Activated CD4-positive, alpha-beta T cell treated with anti-CD3 and anti-CD28 coated beads, Interleukin-2, amount 10 ng/mL, durations not matched to agents 24 days and 14 days (primary cell): ENCODE measurements around the gene RETREG1. TPM values are rescaled to one million over a fixed set of nuclear protein-coding genes. Genes with fewer than 3 reads are reported as not detected.

Experiments used
- DNase-seq: peaks from one replicate; pipeline ENCODE4 v3.0.0; 2022
- H3K27ac Mint-ChIP-seq: one replicate; pipeline ENCODE4 v1.8.0; 2022; ENCODE audit warnings: mild to moderate bottlenecking, mixed read lengths
- H3K27me3 Mint-ChIP-seq: one replicate; pipeline ENCODE4 v1.8.0; 2022; ENCODE audit warnings: mixed read lengths
- H3K36me3 Mint-ChIP-seq: one replicate; pipeline ENCODE4 v1.8.0; 2022; ENCODE audit warnings: low read depth, mild to moderate bottlenecking, mixed read lengths
- H3K4me1 Mint-ChIP-seq: one replicate; pipeline ENCODE4 v1.8.0; 2021; ENCODE audit warnings: mixed read lengths
- H3K4me3 Mint-ChIP-seq: one replicate; pipeline ENCODE4 v1.8.0; 2022; ENCODE audit warnings: mild to moderate bottlenecking, moderate library complexity, mixed read lengths
- H3K9me3 Mint-ChIP-seq: one replicate; pipeline ENCODE4 v1.8.0; 2021; ENCODE audit warnings: mixed read lengths
- intact Hi-C: fragments of 100-400 bp; cut with micrococcal nuclease; formaldehyde crosslinking; loops from one replicate; pipeline ENCODE4 v1.15.1; 2023
- total RNA-seq: library from RNA; stranded (reverse); gene quantifications from 2 replicates; pipeline ENCODE4 v1.2.3, GENCODE V29; 2022

Gene RETREG1
- total RNA-seq, 1 donor from 2014 or later: 21.1 TPM

- no peak overlapping the region for H3K4me3 Mint-ChIP-seq
- no peaks in the 10 kb centered on the region for H3K27me3 Mint-ChIP-seq
- peaks cover 2% of the 10 kb centered on the region for H3K4me1 Mint-ChIP-seq
- intact Hi-C loops: no loop called here
- no peak for DNase-seq
- no peaks in the 10 kb centered on the region for H3K9me3 Mint-ChIP-seq
- H3K36me3 Mint-ChIP-seq: peaks cover 2% of the 10 kb centered on the region
- H3K27ac Mint-ChIP-seq: no peak overlapping the region
Measured at GRCh38 chr5:16529306-16529705, 87.5 kb downstream of the RETREG1 start.

GRCh38 chr5:16528382-16529110, 88.3 kb downstream of the RETREG1 start:
- H3K4me1 Mint-ChIP-seq: peaks cover 8% of the 10 kb centered on the region
- H3K36me3 Mint-ChIP-seq: peaks cover 2% of the 10 kb centered on the region

DNA sequence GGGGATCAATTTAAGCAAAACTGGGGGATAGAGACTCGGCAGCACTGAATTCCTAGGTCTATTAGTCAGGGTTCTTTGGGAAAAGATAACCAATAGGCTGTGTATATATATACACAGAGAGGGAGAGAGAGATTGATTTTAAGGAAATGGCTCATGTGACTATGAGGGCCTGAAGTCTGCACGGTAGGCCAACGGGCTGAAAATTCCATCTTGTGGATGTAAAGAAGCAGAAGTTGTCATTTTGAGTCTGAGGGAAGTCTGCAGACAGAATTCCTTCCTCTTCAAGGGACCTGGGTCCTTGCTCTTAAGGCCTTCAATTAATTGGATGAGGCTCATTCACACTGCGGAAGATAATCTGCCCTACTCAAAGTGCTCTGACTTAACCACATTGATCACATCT, 91.1 kb downstream of the RETREG1 start:
- H3K27me3 Mint-ChIP-seq: no peaks in the 10 kb centered on the region
- peaks cover 2% of the 10 kb centered on the region for H3K36me3 Mint-ChIP-seq

More at GRCh38 chr5:16528382-16529110, 88.3 kb downstream of the RETREG1 start:
- Mint-ChIP-seq H3K27me3 (no peaks in the 10 kb centered on the region), H3K27ac (no peak overlapping the region), H3K4me3 (no peak overlapping the region), H3K9me3 (no peaks in the 10 kb centered on the region)
- intact Hi-C loops: no loop called here
- DNase-seq: no peak

GRCh38 chr5:16524286-16524685, 92.5 kb downstream of the RETREG1 start:
- H3K9me3 Mint-ChIP-seq: no peaks in the 10 kb centered on the region
- intact Hi-C loops: no loop called here
- H3K27ac Mint-ChIP-seq: no peak overlapping the region
- H3K4me3 Mint-ChIP-seq: no peak overlapping the region
- H3K36me3 Mint-ChIP-seq: peaks cover 2% of the 10 kb centered on the region
- no peaks in the 10 kb centered on the region for H3K27me3 Mint-ChIP-seq
- peaks cover 14% of the 10 kb centered on the region for H3K4me1 Mint-ChIP-seq
- DNase-seq: no peak

More for the DNA sequence above, 91.1 kb downstream of the RETREG1 start:
- peaks cover 14% of the 10 kb centered on the region for H3K4me1 Mint-ChIP-seq
- intact Hi-C loops: no loop called here
- no peak for DNase-seq
- H3K9me3 Mint-ChIP-seq: no peaks in the 10 kb centered on the region
- no peak overlapping the region for H3K27ac Mint-ChIP-seq
- no peak overlapping the region for H3K4me3 Mint-ChIP-seq

DNA sequence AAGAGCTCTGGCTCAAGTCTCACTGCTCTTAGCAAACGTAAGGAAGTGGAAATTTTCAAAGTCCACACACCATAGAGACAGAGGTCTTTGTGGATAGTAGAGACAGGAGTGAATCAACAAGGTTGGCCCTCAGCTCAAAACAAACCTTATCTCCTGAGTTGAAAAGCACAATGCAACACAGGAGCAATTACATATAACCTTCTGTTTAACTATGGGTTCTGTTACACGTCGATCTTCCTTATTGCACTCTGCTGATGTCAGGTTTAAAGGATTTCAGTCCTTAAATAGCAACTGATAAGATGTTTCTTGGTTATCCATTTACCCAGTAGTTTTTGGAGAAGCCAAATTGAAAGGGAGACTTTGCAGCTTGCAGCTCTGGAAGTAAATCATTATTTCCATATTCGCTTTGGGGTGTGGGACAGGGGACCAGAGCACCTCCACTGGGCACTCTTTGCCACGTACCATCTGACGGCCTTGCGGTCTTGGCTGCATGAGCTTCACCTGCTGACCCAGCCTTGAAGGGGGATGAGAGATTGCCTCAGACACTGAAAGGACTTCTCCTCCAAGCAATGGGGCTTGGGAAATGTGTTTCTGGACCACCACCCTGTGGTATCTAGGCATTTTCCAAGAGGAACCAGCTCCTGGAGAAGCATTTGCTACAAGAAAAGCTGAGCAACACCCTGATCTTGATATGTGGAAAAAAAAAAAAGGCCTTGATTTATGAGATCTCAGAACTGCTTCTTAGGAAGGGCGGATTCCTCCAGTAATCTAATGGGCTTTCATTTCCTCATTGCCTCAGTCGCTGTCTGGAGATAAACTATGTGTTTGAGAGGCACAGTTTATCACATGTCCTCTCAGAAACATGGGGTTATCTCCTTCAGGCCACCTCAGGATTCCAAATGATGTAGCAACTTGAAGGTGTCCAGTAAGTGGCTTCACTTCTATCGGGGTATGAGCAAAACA, 95.0 kb downstream of the RETREG1 start:
- Mint-ChIP-seq H3K27me3 (no peaks in the 10 kb centered on the region), H3K27ac (no peak overlapping the region), H3K4me1 (peaks cover 12% of the 10 kb centered on the region), H3K36me3 (peaks cover 2% of the 10 kb centered on the region), H3K4me3 (no peak overlapping the region), H3K9me3 (no peaks in the 10 kb centered on the region)
- no peak for DNase-seq
- intact Hi-C loops: no loop called here

DNA sequence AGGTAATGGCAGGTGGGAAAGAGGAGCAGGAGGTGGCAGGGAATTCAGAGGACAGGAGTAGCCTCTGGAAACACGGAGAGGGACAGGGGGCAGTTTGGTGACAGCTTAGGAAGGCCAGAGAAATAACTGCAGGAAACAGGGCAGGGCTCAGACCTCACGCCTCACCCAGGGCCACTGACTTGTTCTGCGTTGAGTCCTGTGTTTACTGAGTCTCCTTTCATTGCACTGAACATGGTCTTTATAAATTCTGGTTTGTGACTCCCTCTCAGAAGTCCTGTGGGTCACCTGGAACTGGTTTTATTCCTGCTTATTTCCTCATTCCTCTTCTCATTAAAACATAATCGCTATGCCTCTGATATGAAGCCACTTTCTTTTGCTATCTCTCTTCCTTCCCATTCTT, 96.0 kb downstream of the RETREG1 start:
- no peak overlapping the region for H3K4me3 Mint-ChIP-seq
- intact Hi-C loops: no loop called here
- H3K27ac Mint-ChIP-seq: no peak overlapping the region
- H3K4me1 Mint-ChIP-seq: peaks cover 12% of the 10 kb centered on the region
- H3K27me3 Mint-ChIP-seq: no peaks in the 10 kb centered on the region
- H3K9me3 Mint-ChIP-seq: no peaks in the 10 kb centered on the region
- no peak for DNase-seq
- peaks cover 2% of the 10 kb centered on the region for H3K36me3 Mint-ChIP-seq

GRCh38 chr5:16519435-16519834, 97.4 kb downstream of the RETREG1 start:
- no peak for DNase-seq
- peaks cover 2% of the 10 kb centered on the region for H3K36me3 Mint-ChIP-seq
- no peak overlapping the region for H3K27ac Mint-ChIP-seq
- intact Hi-C loops: no loop called here
- H3K27me3 Mint-ChIP-seq: no peaks in the 10 kb centered on the region
- no peak overlapping the region for H3K4me3 Mint-ChIP-seq
- H3K4me1 Mint-ChIP-seq: peaks cover 12% of the 10 kb centered on the region
- H3K9me3 Mint-ChIP-seq: no peaks in the 10 kb centered on the region

DNA sequence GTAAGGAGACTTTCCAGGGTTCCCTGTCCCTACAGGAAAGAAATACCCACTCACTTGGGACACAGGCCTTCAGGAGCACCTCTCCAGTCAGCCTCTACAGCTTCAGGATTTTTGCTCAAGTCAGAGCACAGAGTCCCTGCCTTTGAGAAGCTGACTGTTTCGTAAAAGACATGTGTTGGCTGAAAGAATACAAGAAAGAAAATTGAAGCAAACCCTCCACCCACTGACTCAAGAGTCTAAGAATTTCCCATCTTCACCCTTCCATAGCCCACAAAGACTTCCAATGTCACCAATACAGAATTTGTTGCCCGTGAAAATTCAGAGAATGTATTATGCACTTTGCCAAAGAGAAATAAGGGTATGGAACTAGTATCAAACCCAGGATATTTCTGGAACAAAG, 98.2 kb downstream of the RETREG1 start:
- intact Hi-C loops: no loop called here
- Mint-ChIP-seq H3K9me3 (no peaks in the 10 kb centered on the region), H3K27ac (no peak overlapping the region), H3K36me3 (no peaks in the 10 kb centered on the region), H3K4me3 (no peak overlapping the region), H3K4me1 (peaks cover 6% of the 10 kb centered on the region), H3K27me3 (no peaks in the 10 kb centered on the region)
- DNase-seq: no peak

- intact Hi-C loops: no loop called here
- Mint-ChIP-seq H3K36me3 (peaks cover 2% of the 10 kb centered on the region), H3K9me3 (no peaks in the 10 kb centered on the region)
Measured at GRCh38 chr5:16515532-16515931, 101.3 kb downstream of the RETREG1 start.

GRCh38 chr5:16510098-16510497, 106.7 kb downstream of the RETREG1 start:
- no peak overlapping the region for H3K4me3 Mint-ChIP-seq
- H3K36me3 Mint-ChIP-seq: peaks cover 2% of the 10 kb centered on the region
- no peaks in the 10 kb centered on the region for H3K27me3 Mint-ChIP-seq
- intact Hi-C loops: no loop called here
- H3K9me3 Mint-ChIP-seq: no peaks in the 10 kb centered on the region
- DNase-seq: no peak
- H3K4me1 Mint-ChIP-seq: no peaks in the 10 kb centered on the region
- H3K27ac Mint-ChIP-seq: no peak overlapping the region

More at GRCh38 chr5:16515532-16515931, 101.3 kb downstream of the RETREG1 start:
- H3K27me3 Mint-ChIP-seq: no peaks in the 10 kb centered on the region
- no peak overlapping the region for H3K4me3 Mint-ChIP-seq
- no peaks in the 10 kb centered on the region for H3K4me1 Mint-ChIP-seq
- no peak for DNase-seq
- no peak overlapping the region for H3K27ac Mint-ChIP-seq

DNA sequence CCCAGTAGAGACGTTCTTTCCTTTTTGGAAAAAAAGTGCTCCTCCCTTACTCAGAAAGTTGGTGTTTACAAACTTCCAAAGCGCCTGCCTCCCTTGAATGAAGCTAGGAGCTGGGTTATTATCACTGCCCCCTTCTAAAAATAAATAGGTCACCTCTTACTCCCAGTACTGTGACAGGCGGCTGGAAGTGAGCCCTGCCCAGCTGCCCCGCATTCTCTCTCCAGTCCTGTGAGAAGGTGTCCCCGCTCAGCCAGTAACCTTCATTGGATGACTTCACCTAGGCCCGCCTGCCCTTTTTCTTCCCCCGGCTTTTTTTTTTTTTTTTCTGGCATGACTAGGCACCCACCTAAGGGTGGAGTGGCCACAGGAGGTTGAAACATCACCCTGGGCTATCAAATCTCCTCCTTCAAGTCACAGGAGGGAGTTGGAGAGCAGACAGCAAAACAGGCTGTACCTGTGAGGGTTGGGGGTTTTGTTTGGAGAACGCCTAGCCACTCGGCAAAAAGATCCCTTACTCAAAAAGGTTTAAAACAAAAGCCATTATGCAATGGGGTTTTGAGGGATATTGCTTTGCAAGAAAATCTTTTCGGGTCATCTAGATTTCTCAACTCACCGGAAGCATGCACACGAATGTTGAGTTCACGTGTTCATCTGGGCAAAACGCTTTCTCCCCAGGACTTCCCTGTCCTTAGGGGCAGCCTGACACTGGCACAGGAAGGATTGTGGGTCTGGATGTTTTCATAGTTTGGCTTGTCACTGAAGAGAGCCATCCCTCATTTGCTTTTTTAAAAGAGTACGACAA, 107.9 kb downstream of the RETREG1 start:
- intact Hi-C loops: no loop called here
- H3K27ac Mint-ChIP-seq: no peak overlapping the region
- H3K9me3 Mint-ChIP-seq: no peaks in the 10 kb centered on the region

DNA sequence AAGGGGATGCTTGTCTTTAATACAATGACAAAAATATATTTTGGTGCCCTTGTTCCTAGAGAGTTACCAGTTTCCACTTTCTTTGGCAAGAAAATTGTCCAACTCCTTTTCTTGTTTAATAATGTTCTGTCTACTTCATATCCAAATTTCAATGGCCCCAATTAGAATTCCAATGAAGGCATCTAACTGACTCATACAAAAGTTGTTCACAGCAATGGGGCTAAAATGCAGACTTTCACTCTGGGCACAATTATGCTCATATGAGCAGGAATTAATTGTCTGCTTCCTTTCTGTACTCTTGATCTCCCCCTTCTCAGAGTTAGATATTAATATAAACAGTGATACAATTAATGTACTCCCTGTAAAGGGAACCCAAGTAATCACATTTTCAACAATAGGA, 109.1 kb downstream of the RETREG1 start:
- intact Hi-C loops: no loop called here
- Mint-ChIP-seq H3K4me3 (no peak overlapping the region), H3K27me3 (no peaks in the 10 kb centered on the region), H3K9me3 (no peaks in the 10 kb centered on the region), H3K27ac (no peak overlapping the region), H3K36me3 (peaks cover 2% of the 10 kb centered on the region), H3K4me1 (no peaks in the 10 kb centered on the region)
- no peak for DNase-seq

More for the DNA sequence above, 107.9 kb downstream of the RETREG1 start:
- Mint-ChIP-seq H3K4me3 (no peak overlapping the region), H3K27me3 (no peaks in the 10 kb centered on the region), H3K36me3 (peaks cover 2% of the 10 kb centered on the region), H3K4me1 (no peaks in the 10 kb centered on the region)
- DNase-seq: no peak

DNA sequence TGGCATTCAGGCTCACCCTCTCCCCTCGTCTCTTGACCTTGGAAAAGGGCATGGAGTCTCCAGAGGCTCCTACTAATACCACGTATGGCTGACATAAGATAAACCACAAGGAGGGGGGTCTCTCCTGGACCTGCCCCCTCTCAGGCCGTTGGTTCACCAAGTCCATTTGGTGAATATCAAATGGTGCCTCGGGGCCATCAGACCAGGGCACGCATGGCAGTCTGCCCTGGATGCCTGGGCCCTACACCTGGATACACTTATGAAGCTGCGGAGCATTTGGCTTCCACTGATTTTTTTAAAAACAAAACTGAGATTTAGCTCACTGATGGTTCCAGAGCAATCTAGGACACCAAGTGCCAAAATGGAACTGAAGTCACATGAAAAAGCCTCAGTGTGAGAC, 110.9 kb downstream of the RETREG1 start:
- Mint-ChIP-seq H3K4me3 (no peak overlapping the region), H3K9me3 (no peaks in the 10 kb centered on the region), H3K27ac (no peak overlapping the region), H3K4me1 (no peaks in the 10 kb centered on the region), H3K36me3 (peaks cover 4% of the 10 kb centered on the region), H3K27me3 (no peaks in the 10 kb centered on the region)
- intact Hi-C loops: no loop called here
- DNase-seq: no peak
